IMR-90 (cell line): ENCODE measurements around the gene HEY2. TPM values are rescaled to one million over a fixed set of nuclear protein-coding genes. Genes with fewer than 3 reads are reported as not detected.

ENCODE experiments used
- ATAC-seq: fragments of 200-7000 bp; cut with Tn5 transposase; 2 replicates; pipeline ENCODE4 v1.9.1; 2020; ENCODE audit warnings: low read depth, mild to moderate bottlenecking, moderate library complexity
- BruUV-seq: library from RNA; stranded (reverse); fragments of 400-500 nt; replicated peaks from 2 replicates; lab custom pipeline; 2021; lab: Mats Ljungman, UMichigan
- CTCF ChIA-PET: fragments of 300-600 bp; formaldehyde crosslinking; extraction: SDS; loops from one replicate; lab custom pipeline; 2021; ENCODE audit warnings: antibody characterized with exemption; lab: Yijun Ruan, JAX
- POLR2A ChIA-PET: fragments of 300-600 bp; sonication (Branson Sonifier 250); formaldehyde crosslinking; loops from one replicate; lab custom pipeline; 2022; ENCODE audit warnings: antibody characterized with exemption; ENCODE audit not compliant: unreplicated experiment; lab: Charles Lee
- DNase-seq: peaks from one replicate; pipeline ENCODE4 v3.0.0; 2013
- H2AFZ ChIP-seq: replicated peaks from 2 replicates; pipeline ENCODE3; 2013; ENCODE audit warnings: low read length, mild to moderate bottlenecking; ENCODE audit not compliant: poor library complexity
- H2AK5ac ChIP-seq: 2 replicates; pipeline ENCODE4 v1.6.1; 2013; ENCODE audit warnings: low read depth, low read length, inconsistent platforms
- H2AK9ac ChIP-seq: replicated peaks from 2 replicates; pipeline ENCODE3; 2013; ENCODE audit warnings: mild to moderate bottlenecking, low read depth, low read length, moderate library complexity; ENCODE audit not compliant: poor library complexity
- H2BK120ac ChIP-seq: 2 replicates; pipeline ENCODE4 v1.6.1; 2013; ENCODE audit warnings: low read depth, low read length, inconsistent platforms
- H2BK15ac ChIP-seq: 3 replicates; pipeline ENCODE4 v1.6.1; 2013; ENCODE audit warnings: low read depth, low read length, inconsistent platforms
- H2BK20ac ChIP-seq: 2 replicates; pipeline ENCODE4 v1.6.1; 2013; ENCODE audit warnings: low read depth, mild to moderate bottlenecking, inconsistent platforms, low read length, moderate library complexity
- H2BK5ac ChIP-seq: 2 replicates; pipeline ENCODE4 v1.6.1; 2013; ENCODE audit warnings: mild to moderate bottlenecking, low read depth, low read length, inconsistent platforms; ENCODE audit not compliant: poor library complexity, severe bottlenecking
- H3K14ac ChIP-seq: replicated peaks from 2 replicates; pipeline ENCODE4 v1.6.1; 2013; ENCODE audit warnings: low read depth, low read length, inconsistent platforms
- H3K18ac ChIP-seq: 2 replicates; pipeline ENCODE4 v1.6.1; 2013; ENCODE audit warnings: low read depth, low read length, control low read depth
- H3K23ac ChIP-seq: 2 replicates; pipeline ENCODE4 v1.6.1; 2013; ENCODE audit warnings: low read depth, low read length, inconsistent platforms
- H3K27ac ChIP-seq: 2 replicates; pipeline ENCODE4 v1.5.1; 2013; ENCODE audit warnings: mild to moderate bottlenecking, control low read depth, low read length; ENCODE audit not compliant: insufficient read depth
- H3K27me3 ChIP-seq: 2 replicates; pipeline ENCODE4 v1.6.1; 2013; ENCODE audit warnings: low read length; ENCODE audit not compliant: control insufficient read depth, insufficient read depth
- H3K36me3 ChIP-seq: 2 replicates; pipeline ENCODE4 v1.6.1; 2013; ENCODE audit warnings: low read length, mixed read lengths; ENCODE audit not compliant: control insufficient read depth, insufficient read depth
- H3K4ac ChIP-seq: 2 replicates; pipeline ENCODE4 v1.6.1; 2013; ENCODE audit warnings: low read depth, low read length, inconsistent platforms
- H3K4me1 ChIP-seq: 2 replicates; pipeline ENCODE4 v1.6.1; 2013; ENCODE audit warnings: low read length, mixed read lengths; ENCODE audit not compliant: control insufficient read depth, insufficient read depth
- H3K4me2 ChIP-seq: 2 replicates; pipeline ENCODE4 v1.6.1; 2013; ENCODE audit warnings: low read depth, mild to moderate bottlenecking, control low read depth, low read length, moderate library complexity
- H3K4me3 ChIP-seq: 2 replicates; pipeline ENCODE4 v1.5.1; 2013; ENCODE audit warnings: low read depth, mild to moderate bottlenecking, control low read depth, low read length, moderate library complexity; ENCODE audit not compliant: insufficient read depth
- H3K56ac ChIP-seq: 2 replicates; pipeline ENCODE4 v1.6.1; 2013; ENCODE audit warnings: low read length, inconsistent platforms; ENCODE audit not compliant: insufficient read depth; ENCODE audit errors: extremely low read depth
- H3K79me1 ChIP-seq, 2 experiments: 2 replicates each; pipeline ENCODE4 v1.6.1; 2013; ENCODE audit warnings: low read length in 2 of 2, inconsistent platforms in 1 of 2, low read depth in 1 of 2
- H3K9ac ChIP-seq: 2 replicates; pipeline ENCODE4 v1.6.1; 2013; ENCODE audit warnings: low read depth, low read length, control low read depth
- H3K9me1 ChIP-seq: 2 replicates; pipeline ENCODE4 v1.6.1; 2013; ENCODE audit warnings: low read length, inconsistent platforms; ENCODE audit not compliant: insufficient read depth
- H3K9me3 ChIP-seq: 2 replicates; pipeline ENCODE4 v1.6.1; 2013; ENCODE audit warnings: low read length; ENCODE audit not compliant: control insufficient read depth, insufficient read depth
- H4K20me1 ChIP-seq: 2 replicates; pipeline ENCODE4 v1.6.1; 2013; ENCODE audit warnings: low read length, inconsistent platforms; ENCODE audit not compliant: insufficient read depth
- H4K5ac ChIP-seq: 2 replicates; pipeline ENCODE4 v1.6.1; 2013; ENCODE audit warnings: mild to moderate bottlenecking, low read depth, low read length, control low read depth
- H4K8ac ChIP-seq, 2 experiments: 2 replicates each; pipeline ENCODE4 v1.6.1; 2013; ENCODE audit warnings: low read depth in 2 of 2, low read length in 2 of 2, control low read depth in 1 of 2, inconsistent platforms in 1 of 2
- H4K91ac ChIP-seq: 2 replicates; pipeline ENCODE4 v1.6.1; 2013; ENCODE audit warnings: low read depth, low read length, inconsistent platforms; ENCODE audit not compliant: insufficient read depth
- BHLHE40 ChIP-seq: fragments of 150-350 bp; IDR thresholded peaks from 2 replicates; pipeline ENCODE4 v1.6.1; 2016; ENCODE audit warnings: mild to moderate bottlenecking, low read depth, low read length
- CEBPB ChIP-seq: IDR thresholded peaks from 2 replicates; pipeline ENCODE4 v1.6.1; 2012; ENCODE audit warnings: low read depth, low read length, improper control_type of control experiment
- CHD1 ChIP-seq: IDR thresholded peaks from 2 replicates; pipeline ENCODE4 v1.6.1; 2012; ENCODE audit warnings: low read depth, low read length, improper control_type of control experiment
- FOS ChIP-seq: fragments of 150-350 bp; IDR thresholded peaks from 2 replicates; pipeline ENCODE4 v1.6.1; 2016; ENCODE audit warnings: low read depth, low read length
- MAFK ChIP-seq: IDR thresholded peaks from 2 replicates; pipeline ENCODE4 v1.6.1; 2012; ENCODE audit warnings: low read depth, low read length, improper control_type of control experiment
- MAZ ChIP-seq: IDR thresholded peaks from 2 replicates; pipeline ENCODE4 v1.6.1; 2012; ENCODE audit warnings: low read depth, mild to moderate bottlenecking, low read length, improper control_type of control experiment, moderate library complexity, borderline replicate concordance
- MXI1 ChIP-seq: IDR thresholded peaks from 2 replicates; pipeline ENCODE4 v1.6.1; 2012; ENCODE audit warnings: low read depth, mild to moderate bottlenecking, low read length, moderate library complexity, borderline replicate concordance
- RAD21 ChIP-seq: IDR thresholded peaks from 2 replicates; pipeline ENCODE4 v1.6.1; 2012; ENCODE audit warnings: low read length, improper control_type of control experiment
- RCOR1 ChIP-seq: IDR thresholded peaks from 2 replicates; pipeline ENCODE4 v1.6.1; 2012; ENCODE audit warnings: mild to moderate bottlenecking, low read length, improper control_type of control experiment; ENCODE audit not compliant: insufficient replicate concordance
- SMC3 ChIP-seq: fragments of 150-350 bp; IDR thresholded peaks from 2 replicates; pipeline ENCODE4 v1.6.1; 2016; ENCODE audit warnings: low read depth, mild to moderate bottlenecking, antibody characterized with exemption, low read length, moderate library complexity
- WGBS, 2 experiments: methylation state at CpG; one replicate each; pipeline versions ENCODE4 v1.1.5 to v1.1.7; 2013; ENCODE audit warnings: missing lambda C conversion rate in 2 of 2; ENCODE audit not compliant: insufficient read length in 1 of 2; ENCODE audit errors: extremely low coverage in 2 of 2; 5-methylcytosine and 5-hydroxymethylcytosine counted together
- dilution Hi-C: fragments of 300-500 bp; cut with HindIII; formaldehyde crosslinking; loops from one replicate; pipeline ENCODE4 v1.14.3; 2018; ENCODE audit warnings: low sequenced_read_pairs; ENCODE audit not compliant: unreplicated experiment
- in situ Hi-C: fragments of 300-500 bp; cut with MboI; formaldehyde crosslinking; loops from 3 replicates; pipeline ENCODE4 v1.14.3; 2019; ENCODE audit warnings: low sequenced_read_pairs, inconsistent platforms, mixed read lengths
- intact Hi-C: fragments of 100-400 bp; cut with micrococcal nuclease; formaldehyde crosslinking; loops from 2 replicates; pipeline ENCODE4 v1.10.0; 2022
- polyA plus RNA-seq, 3 experiments: library from polyadenylated mRNA; depleted of rRNA; stranded (reverse); fragments of >200 nt; gene quantifications; 2 replicates each; pipeline ENCODE4 v1.2.3, GENCODE V29; 2012; ENCODE audit warnings: low replicate concordance in 1 of 3
- total RNA-seq: library from RNA; depleted of rRNA; stranded (reverse); fragments of >200 nt; gene quantifications from 2 replicates; pipeline ENCODE4 v1.2.3, GENCODE V29; 2012
- TF ChIP-seq, protein P1 (sequence below): conservative IDR thresholded peaks from 2 replicates; pipeline ENCODE4 v1.5.1; 2012; ENCODE audit warnings: mild to moderate bottlenecking, low read depth, low read length, improper control_type of control experiment
- TF ChIP-seq, protein P2 (sequence below): fragments of 150-350 bp; IDR thresholded peaks from 2 replicates; pipeline ENCODE4 v1.6.1; 2017; ENCODE audit warnings: mild to moderate bottlenecking, antibody characterized with exemption, low read length, low read depth

The HEY2 gene
- total and polyA plus RNA-seq, 2 of the 4 experiments (the other 2 are of a cell fraction), result not detected

DNA sequence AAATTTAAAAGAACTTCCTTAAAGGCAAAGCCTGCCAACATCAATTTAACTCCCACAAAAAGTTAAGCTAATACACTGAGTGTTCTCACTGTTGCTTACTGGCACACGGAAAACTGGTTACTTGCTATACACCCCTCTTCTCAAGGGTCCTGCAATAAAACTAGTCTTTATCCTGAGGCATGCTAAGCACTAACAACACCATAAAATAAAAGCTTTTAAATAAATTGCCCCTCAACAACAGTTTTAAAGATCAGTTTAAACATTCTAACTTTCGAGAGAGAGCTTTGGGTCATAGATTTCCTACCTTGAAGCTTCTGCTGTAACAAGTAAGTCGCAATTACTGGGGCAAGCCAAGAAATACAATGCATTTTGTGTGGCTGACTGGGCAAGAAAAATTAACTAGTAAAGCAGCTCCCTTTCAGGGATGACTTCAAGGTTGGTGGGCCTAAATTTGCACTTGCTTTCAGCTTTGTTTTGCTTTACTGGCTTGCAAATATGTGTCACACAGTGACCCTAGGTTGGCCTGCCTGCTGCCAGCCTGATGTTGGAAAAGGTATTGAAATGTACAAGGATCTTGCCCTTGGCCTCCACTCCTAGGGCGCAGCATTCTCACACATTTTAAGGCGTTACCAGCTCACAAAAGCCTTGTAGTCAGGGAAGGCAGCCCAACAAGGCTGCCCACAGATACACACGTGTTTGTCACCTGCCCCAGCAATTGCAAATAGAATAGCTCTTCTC lies 4.0 kb upstream of the HEY2 start (continued):
- no peak for TF ChIP-seq CHD1

- ATAC-seq, result no peak
- H3K4me3 ChIP-seq, result no peak overlapping the region
- no peak overlapping the region for H3K9ac ChIP-seq
- no peak overlapping the region for H4K5ac ChIP-seq
- peaks cover 60% of the 10 kb centered on the region for H3K27me3 ChIP-seq
- peaks cover 10% of the 10 kb centered on the region for H3K4me1 ChIP-seq
- H3K36me3 ChIP-seq, result no peaks in the 10 kb centered on the region
- ChIA-PET CTCF (no interaction called here), POLR2A (no interaction called here)
- H4K91ac ChIP-seq, result no peak overlapping the region
- no CpG with 5 or more reads among the region's 5 CpGs for WGBS, 2 experiments
- H2BK20ac ChIP-seq, result no peak overlapping the region
- no peak for TF ChIP-seq FOS
- TF ChIP-seq MAZ, result no peak
- TF ChIP-seq, protein P1, sequence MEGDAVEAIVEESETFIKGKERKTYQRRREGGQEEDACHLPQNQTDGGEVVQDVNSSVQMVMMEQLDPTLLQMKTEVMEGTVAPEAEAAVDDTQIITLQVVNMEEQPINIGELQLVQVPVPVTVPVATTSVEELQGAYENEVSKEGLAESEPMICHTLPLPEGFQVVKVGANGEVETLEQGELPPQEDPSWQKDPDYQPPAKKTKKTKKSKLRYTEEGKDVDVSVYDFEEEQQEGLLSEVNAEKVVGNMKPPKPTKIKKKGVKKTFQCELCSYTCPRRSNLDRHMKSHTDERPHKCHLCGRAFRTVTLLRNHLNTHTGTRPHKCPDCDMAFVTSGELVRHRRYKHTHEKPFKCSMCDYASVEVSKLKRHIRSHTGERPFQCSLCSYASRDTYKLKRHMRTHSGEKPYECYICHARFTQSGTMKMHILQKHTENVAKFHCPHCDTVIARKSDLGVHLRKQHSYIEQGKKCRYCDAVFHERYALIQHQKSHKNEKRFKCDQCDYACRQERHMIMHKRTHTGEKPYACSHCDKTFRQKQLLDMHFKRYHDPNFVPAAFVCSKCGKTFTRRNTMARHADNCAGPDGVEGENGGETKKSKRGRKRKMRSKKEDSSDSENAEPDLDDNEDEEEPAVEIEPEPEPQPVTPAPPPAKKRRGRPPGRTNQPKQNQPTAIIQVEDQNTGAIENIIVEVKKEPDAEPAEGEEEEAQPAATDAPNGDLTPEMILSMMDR, result no peak
- TF ChIP-seq CHD1, result no peak
- TF ChIP-seq BHLHE40, result no peak
- no peak for TF ChIP-seq SMC3
- no peak for TF ChIP-seq MXI1
- no peak for TF ChIP-seq RAD21
- no peak for TF ChIP-seq CEBPB
- no peak for TF ChIP-seq RCOR1
- no peak for TF ChIP-seq MAFK
- TF ChIP-seq, protein P2, sequence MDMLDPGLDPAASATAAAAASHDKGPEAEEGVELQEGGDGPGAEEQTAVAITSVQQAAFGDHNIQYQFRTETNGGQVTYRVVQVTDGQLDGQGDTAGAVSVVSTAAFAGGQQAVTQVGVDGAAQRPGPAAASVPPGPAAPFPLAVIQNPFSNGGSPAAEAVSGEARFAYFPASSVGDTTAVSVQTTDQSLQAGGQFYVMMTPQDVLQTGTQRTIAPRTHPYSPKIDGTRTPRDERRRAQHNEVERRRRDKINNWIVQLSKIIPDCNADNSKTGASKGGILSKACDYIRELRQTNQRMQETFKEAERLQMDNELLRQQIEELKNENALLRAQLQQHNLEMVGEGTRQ, result no peak
- in situ Hi-C loops (no loop called here), intact Hi-C loops (loop anchor here (5.0 kb wide), 1 partner anchor 384 kb away; no protein-coding TSS in a partner anchor), dilution Hi-C loops (no loop called here)
- no peak overlapping the region for H3K27ac ChIP-seq
- no peak overlapping the region for H2BK5ac ChIP-seq
- no peak overlapping the region for H3K18ac ChIP-seq
- H2BK15ac ChIP-seq, result no peak overlapping the region
- H2BK120ac ChIP-seq, result no peak overlapping the region
- H2AK5ac ChIP-seq, result no peak overlapping the region
- H3K23ac ChIP-seq, result no peak overlapping the region
- no peak overlapping the region for H4K8ac ChIP-seq
- no peak overlapping the region for H3K4me2 ChIP-seq
- no peaks in the 10 kb centered on the region for H4K20me1 ChIP-seq
- no peak overlapping the region for H3K14ac ChIP-seq
- no peak overlapping the region for H3K4ac ChIP-seq
- no peak overlapping the region for H2AFZ ChIP-seq
- H2AK9ac ChIP-seq, result no peak overlapping the region
- no TSS peak for BruUV-seq
- H3K9me3 ChIP-seq, result no peaks in the 10 kb centered on the region; the same call in 1 of the 2 replicates
- no peak for DNase-seq
- no peaks in the 10 kb centered on the region for H3K9me1 ChIP-seq
- H3K56ac ChIP-seq, result no peak overlapping the region
- no peaks in the 10 kb centered on the region for H3K79me1 ChIP-seq
Measured at GRCh38 chr6:125746019-125746414, 3.4 kb upstream of the HEY2 start.
